GOT3 (cell line): ENCODE measurements around the gene SAMHD1.
A peak's percentile ranks its signal among the peaks of the same experiment; 100 is the strongest.
"Not testable (repeated sequence)": the region's sequence is repeated elsewhere in the genome, so short reads cannot be mapped to it uniquely, and the experiment has no call there.

Experiments used
- DNase-seq: peaks from one replicate; lab custom pipeline; 2025; ENCODE audit warnings: mixed read lengths; lab: John Stamatoyannopoulos, UW

SAMHD1 gene

DNA sequence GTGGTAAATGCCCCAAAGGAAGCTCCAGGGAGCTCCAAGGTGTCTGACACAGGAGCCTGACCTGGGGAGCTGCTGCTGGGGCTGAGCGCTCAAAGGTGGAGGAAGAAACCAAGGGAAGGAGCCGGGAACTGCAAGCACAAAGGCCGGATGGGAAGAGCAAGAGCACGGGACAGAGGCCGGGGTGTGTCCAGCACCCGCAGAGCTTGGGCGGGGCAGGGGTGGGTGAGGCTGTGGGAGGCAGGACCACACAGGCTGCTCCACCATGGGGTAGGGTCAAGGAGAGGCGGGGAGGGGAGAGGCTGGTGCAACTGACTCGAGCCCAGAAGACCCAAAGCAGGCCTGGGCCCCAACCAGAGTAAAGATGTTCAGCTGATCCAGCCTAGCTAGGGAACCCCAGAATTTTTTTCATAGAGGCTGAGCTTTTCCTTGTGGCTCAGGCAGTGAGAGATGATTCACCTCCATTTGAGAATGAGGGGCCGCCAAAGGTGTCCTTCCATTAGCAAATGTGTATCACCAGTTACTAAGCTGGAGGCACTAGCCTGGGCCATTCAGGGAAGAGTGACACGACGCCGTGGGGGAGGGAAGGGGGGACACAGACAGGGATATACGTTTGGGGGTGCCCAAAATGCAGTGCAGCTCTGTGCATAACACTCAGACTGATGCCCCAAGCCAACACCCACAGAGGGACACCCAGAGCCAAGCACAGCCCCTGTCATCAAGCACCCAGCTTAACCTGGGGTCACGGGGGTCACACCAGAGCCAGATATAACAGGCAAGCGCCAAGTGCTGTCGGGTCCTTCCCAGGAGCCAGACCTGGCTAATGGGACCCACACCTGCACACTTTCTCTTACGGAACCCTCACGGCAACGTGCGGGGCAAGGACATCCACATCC, 96.9 kb downstream of the SAMHD1 start:
- DNase-seq: no peak

DNA sequence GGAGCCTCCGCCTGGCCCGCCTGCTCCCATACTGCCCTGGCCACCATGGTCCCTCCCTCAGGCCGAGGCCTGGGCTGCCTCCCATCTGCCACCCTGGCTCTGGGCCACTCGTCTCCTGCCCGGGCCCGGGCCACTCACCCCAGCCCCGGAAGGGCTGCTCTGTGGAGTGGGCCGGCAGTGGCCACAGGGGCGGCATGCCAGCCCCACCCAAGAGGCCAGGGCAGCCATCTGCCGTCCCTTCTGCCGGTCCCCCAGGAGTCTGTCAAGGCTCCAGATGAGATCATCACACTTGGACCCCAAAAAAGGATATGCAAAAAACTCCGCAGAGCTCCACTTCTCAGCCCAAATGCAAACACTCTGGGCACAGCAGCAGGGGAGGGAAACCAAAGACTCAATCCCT, 99.3 kb downstream of the SAMHD1 start:
- no peak for DNase-seq

DNA sequence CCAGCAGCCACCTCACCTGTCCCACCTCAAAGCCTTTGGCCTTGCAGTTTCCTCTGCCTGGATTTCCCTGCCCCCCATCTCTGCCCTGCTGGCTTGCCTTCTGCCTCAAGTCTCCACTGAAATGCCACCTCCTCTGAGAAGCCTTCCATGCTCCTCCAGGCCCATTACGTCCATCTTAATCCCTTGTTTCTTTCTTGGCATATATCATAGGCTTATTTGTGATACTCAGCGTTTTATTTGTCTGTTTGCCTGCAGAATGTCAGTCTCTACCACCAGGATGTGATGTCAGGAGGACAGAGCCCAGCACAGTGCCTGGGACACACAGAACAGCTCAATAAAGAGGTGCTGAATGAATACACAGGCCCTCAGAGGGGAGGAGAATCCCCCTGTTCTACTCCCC, 100.0 kb downstream of the SAMHD1 start:
- DNase-seq: no peak

DNA sequence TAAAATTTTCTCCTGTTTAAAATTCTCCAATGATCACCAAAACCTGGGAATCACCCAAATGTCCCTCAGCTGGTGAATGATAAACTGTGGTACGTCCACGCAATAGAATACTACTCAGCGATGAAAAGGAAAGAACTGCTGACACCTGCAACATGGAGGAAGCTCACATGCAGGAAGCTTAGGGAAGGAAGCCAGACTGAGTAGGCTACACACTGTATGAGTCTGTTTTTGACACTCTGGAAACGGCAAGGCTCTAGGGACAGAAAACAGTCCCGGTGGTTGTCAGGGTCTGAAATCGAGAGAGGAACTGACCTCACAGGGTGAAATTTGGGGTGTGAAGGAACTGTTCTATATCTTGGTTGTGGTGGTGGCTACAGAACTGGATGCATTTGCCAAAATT, 100.7 kb downstream of the SAMHD1 start:
- DNase-seq: no peak

DNA sequence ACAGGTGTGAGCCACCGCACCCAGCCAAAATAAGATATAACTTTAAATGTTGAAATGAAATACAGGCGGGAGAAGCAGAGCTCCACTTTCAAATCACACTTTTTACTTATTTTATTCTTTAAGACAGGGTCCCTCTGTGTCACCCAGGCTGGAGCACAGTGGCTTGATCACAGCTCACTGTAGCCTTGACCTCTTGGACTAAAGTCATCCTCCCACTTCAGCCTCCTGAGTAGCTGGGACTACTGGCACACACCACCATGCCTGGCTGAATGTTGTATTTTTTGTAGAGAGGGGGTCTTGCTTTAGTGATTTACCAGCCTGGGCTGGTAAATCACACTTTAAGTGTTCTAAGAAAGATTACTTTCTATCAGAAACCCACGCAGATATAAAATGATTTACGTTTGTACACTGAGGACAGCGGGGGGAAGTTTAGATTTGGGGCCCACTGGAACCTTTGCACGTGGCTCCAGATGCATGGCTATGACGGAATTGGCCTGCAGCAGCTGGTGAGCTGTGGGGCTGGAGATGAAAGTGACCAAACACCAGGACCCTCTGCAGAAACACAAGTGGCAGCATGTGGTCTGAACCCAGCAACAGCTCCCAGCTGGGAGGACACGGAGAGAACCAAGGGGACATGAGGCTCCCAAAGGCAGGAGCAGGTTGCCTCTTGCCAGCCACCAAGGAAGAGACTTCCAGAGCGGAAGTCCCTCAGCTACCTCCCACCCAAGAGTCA, 102.0 kb downstream of the SAMHD1 start:
- DNase-seq: no peak

DNA sequence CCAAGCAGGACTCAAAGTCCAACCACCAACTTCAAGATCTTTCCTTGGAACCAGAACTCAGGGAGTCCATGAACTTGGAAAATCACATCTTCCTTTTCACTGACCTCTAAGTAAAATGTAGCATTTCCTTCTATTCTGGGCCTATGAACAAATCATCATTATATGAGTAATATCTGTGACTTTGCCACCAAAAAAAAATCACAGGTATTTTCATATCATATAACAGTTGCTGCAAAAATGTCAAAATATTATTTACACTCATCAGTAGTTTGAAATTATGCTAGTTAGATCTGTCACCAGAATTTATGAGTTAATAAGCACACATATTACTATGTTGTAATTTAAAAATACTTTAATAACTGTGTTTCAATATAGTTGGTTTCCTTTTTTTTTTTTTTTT, 102.8 kb downstream of the SAMHD1 start:
- DNase-seq: no peak

DNA sequence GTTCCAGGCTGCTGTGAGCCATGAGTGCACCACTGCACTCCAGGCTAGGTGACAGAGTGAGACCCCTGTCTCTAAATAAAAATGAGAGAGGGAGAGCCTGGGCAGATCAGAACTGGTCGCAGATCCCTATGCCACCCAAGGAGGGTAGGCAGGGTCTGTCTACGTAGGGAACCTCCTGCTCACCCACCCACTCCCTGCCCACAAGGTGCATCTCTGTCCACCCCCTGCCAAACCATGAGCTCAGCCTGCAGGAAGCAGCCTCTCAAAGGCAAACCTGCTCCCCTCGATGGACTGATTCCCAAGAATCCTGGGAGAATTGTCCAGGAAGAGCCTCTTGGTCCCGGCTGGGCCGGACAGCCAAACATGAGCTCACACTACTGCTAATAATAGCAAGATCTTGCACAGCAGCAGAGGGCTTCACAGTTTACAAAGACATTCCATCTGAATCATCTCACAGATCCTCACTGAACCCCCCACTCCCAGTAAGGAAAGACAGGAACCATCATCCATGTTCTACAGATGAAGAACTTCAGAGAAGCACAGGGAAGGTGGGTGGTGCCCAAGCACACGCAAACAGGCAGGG, 103.3 kb downstream of the SAMHD1 start:
- DNase-seq: peak; percentile 35

DNA sequence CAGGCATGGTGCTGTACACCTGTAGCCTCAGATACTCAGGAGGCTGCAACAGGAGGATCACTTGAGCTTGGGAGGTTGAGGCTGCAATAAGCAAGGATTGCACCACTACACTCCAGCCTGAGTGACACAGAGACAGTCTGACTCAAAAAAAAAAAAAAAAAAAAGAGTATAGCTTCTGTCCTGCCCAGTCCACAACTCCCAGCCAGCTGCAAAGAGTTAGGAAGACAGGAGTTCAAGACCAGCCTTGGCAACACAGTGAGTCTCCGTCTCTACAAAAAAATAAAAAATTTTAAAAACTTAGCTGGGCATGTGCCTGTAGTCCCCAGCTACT, 103.8 kb downstream of the SAMHD1 start:
- DNase-seq: no peak

DNA sequence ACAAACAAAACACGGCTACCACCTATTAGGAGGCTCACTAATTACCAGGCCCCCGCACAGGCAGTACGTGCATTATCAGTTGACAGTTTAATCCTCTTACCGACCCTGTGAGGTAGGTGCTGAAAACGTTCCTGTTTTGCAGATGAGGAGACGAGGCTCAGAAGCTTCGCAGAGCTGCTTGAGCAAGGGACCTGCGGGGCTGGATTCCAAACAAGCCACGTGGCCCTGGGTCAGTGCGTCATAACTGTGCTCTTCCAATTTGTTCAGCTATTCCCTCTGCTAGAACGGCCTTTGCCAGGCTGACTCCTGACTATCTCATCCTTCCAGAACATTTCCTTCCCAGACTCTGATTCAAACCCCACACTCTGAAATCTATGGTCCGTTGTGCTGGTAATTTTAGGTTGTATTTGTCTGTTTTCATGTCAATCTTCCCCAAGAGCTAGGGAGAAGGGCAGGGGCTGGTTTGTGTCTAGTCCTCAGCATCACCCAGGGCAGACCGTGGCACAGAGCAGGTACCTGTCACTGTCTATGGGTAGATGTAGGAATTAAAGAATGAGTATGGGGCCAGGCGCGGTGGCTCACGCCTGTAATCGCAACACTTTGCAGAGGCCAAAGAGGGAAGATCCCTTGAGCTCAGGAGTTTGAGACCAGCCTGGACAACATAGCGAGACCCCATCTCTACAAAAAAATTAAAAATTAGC, 104.3 kb downstream of the SAMHD1 start:
- DNase-seq: peak; percentile 49

DNA sequence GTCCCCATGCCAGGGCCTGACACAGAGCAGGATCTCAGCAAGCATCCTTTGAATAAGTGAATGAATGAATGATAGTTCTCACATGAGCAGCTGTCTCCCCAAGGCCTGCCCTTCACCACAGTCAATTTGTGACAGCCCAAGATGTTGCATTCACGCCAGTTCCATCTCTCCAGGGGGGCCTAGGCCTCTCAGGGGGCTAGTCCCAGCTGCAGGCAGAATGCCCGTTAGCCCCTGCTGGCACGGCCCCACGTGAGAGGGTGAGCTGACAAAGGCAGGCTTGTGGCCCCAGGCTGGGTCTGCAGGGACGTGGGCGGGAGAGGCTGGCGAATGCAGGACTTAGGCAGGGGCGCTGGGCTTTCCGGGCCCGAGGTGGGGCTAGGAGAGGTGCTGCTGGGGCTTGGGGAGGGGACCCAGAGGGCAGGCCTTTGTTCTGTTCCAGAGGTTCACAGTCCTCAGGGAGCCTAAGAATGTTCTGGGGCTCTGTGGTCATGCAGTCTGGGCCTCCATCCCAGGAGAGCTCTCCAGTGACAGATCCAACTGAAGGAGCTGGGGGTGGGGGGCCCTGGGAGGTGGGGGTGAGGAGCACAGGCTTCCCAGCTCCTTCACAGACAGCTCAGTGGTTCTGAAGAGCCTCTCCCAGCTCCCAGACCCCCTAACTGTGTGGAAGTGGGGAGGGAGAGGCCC, 106.1 kb downstream of the SAMHD1 start:
- DNase-seq: no peak

DNA sequence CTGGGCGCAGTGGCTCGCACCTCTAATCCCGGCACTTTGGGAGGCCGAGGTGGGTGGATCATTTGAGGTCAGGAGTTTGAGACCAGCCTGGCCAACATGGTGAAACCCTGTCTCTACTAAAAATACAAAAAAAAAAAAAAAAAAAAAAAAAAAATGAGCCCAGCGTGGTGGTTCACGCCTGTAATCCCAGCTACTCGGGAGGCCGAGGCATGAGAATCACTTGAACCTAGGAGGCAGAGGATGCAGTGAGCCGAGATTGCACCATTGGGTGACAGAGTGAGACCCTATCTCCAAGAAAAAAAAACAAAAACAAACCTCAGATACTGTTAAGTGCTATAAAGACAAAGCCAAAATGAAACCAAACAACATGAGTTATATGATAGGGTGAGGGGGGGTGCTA, 110.5 kb downstream of the SAMHD1 start:
- not testable (repeated sequence) for DNase-seq
